ENCODE results near the gene PTPRM.

DNA sequence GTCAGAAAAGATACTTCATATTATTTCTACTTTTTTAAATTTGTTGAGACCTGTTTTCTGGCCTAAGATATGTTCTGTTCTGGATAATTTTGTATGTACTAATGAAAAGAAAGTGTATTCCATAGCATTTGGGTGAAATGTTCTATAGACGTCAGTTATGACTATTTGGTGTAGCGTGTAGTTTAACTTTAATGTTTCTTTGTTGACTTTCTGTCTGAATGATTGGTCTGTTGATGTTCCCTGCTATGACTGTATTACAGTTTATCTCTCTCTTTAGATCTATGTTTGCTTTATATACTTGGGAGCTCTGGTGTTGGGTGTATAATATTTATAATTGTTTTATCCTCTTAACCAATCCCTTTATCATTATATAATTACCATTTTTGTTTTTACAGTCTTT lies 352.4 kb downstream of the PTPRM start:
- TF ChIP-seq EZH2 (IDR thresholded peaks at IDR 0.05; ENCODE audit: insufficient read depth, poor library complexity, severe bottlenecking) (no peak), EZH2phosphoT487 (IDR thresholded peaks at IDR 0.05; ENCODE audit: insufficient read depth, low read depth) (no peak)
